ENCODE data around the gene CRAMP1.

DNA sequence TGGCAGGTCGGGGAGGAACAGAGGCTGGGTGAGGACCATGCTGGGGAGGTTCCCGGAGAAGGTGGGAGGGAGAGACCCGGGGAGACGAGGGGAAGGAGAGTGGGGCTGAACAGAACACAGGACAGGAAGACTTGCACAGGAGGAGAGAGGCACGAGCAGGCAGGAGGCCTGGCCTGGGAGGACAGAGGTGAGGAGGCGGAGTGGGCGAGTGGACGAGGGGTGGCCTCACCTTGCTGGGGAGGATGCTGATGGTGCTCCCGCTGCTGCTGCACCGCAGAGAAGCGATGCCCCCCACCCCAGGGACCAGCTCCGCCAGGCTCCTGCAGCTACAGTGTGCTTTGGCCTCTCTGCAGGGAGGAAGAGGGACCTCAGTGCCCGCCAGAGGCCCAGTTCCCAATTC lies 44.2 kb upstream of the CRAMP1 start:
- TF ChIP-seq, protein P1, sequence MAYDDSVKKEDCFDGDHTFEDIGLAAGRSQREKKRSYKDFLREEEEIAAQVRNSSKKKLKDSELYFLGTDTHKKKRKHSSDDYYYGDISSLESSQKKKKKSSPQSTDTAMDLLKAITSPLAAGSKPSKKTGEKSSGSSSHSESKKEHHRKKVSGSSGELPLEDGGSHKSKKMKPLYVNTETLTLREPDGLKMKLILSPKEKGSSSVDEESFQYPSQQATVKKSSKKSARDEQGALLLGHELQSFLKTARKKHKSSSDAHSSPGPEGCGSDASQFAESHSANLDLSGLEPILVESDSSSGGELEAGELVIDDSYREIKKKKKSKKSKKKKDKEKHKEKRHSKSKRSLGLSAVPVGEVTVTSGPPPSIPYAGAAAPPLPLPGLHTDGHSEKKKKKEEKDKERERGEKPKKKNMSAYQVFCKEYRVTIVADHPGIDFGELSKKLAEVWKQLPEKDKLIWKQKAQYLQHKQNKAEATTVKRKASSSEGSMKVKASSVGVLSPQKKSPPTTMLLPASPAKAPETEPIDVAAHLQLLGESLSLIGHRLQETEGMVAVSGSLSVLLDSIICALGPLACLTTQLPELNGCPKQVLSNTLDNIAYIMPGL (CRISPR knock-in tag; IDR thresholded peaks at IDR 0.05; ENCODE audit: borderline replicate concordance): no peak
- TF ChIP-seq, protein P2, sequence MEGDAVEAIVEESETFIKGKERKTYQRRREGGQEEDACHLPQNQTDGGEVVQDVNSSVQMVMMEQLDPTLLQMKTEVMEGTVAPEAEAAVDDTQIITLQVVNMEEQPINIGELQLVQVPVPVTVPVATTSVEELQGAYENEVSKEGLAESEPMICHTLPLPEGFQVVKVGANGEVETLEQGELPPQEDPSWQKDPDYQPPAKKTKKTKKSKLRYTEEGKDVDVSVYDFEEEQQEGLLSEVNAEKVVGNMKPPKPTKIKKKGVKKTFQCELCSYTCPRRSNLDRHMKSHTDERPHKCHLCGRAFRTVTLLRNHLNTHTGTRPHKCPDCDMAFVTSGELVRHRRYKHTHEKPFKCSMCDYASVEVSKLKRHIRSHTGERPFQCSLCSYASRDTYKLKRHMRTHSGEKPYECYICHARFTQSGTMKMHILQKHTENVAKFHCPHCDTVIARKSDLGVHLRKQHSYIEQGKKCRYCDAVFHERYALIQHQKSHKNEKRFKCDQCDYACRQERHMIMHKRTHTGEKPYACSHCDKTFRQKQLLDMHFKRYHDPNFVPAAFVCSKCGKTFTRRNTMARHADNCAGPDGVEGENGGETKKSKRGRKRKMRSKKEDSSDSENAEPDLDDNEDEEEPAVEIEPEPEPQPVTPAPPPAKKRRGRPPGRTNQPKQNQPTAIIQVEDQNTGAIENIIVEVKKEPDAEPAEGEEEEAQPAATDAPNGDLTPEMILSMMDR (IDR thresholded peaks at IDR 0.05): no peak
- TF ChIP-seq HDAC2 (IDR thresholded peaks at IDR 0.05) (no peak), CHD2 (IDR thresholded peaks at IDR 0.05; ENCODE audit: low read length, partially characterized antibody) (no peak), RCOR1 (IDR thresholded peaks at IDR 0.05; ENCODE audit: low read depth, low read length) (no peak), GATA3 (IDR thresholded peaks at IDR 0.05; ENCODE audit: borderline replicate concordance) (no peak), POLR2A (IDR thresholded peaks at IDR 0.05; ENCODE audit: low read length) (no peak), NR3C1 (IDR thresholded peaks at IDR 0.05) (no peak), SREBF2 (IDR thresholded peaks at IDR 0.05) (no peak)
